Left ventricle myocardium inferior (tissue), 1 donor: ENCODE results near the gene SPATA9. TPM values are rescaled to one million over a fixed set of nuclear protein-coding genes. Genes with fewer than 3 reads are reported as not detected.

Experiments used
- DNase-seq: peaks from one replicate; pipeline ENCODE4 v3.0.0-alpha.2; 2020
- H3K27ac ChIP-seq: fragments of 200-600 bp; replicated peaks from 2 replicates; pipeline ENCODE4 v1.8.0; 2021
- H3K27me3 ChIP-seq: fragments of 200-600 bp; 2 replicates; pipeline ENCODE4 v1.8.0; 2021; ENCODE audit warnings: low read depth
- H3K36me3 ChIP-seq: fragments of 200-600 bp; 2 replicates; pipeline ENCODE4 v1.8.0; 2021
- H3K4me1 ChIP-seq: fragments of 200-600 bp; 2 replicates; pipeline ENCODE4 v1.8.0; 2021
- H3K4me3 ChIP-seq: fragments of 200-600 bp; 2 replicates; pipeline ENCODE4 v1.8.0; 2021; ENCODE audit warnings: mild to moderate bottlenecking, moderate library complexity
- H3K9me3 ChIP-seq: fragments of 200-600 bp; replicated peaks from 2 replicates; pipeline ENCODE4 v1.8.0; 2021
- intact Hi-C: fragments of 100-400 bp; cut with micrococcal nuclease; formaldehyde crosslinking; loops from one replicate; pipeline ENCODE4 v1.11.0; 2022
- total RNA-seq: library from RNA; stranded (reverse); fragmentation: NEBNext Ultra II Directional; extraction: Animal tissue kit (Norgen Biotek cat#: 25700); gene quantifications from one replicate; pipeline ENCODE4 v1.2.1, GENCODE V29; 2021
- TF ChIP-seq, protein P1 (sequence below): fragments of 200-600 bp; IDR thresholded peaks from 2 replicates; pipeline ENCODE4 v1.8.0; 2021; ENCODE audit warnings: antibody characterized with exemption, mild to moderate bottlenecking, borderline replicate concordance
- donor health status: DM: no; HTN: yes; CAD: no; lungs with severe emphysema.

The SPATA9 gene
- total RNA-seq, 1 donor from 2014 or later, result not detected

GRCh38 chr5:95610546-95610945 lies 72.2 kb downstream of the SPATA9 start:
- TF ChIP-seq, protein P1, sequence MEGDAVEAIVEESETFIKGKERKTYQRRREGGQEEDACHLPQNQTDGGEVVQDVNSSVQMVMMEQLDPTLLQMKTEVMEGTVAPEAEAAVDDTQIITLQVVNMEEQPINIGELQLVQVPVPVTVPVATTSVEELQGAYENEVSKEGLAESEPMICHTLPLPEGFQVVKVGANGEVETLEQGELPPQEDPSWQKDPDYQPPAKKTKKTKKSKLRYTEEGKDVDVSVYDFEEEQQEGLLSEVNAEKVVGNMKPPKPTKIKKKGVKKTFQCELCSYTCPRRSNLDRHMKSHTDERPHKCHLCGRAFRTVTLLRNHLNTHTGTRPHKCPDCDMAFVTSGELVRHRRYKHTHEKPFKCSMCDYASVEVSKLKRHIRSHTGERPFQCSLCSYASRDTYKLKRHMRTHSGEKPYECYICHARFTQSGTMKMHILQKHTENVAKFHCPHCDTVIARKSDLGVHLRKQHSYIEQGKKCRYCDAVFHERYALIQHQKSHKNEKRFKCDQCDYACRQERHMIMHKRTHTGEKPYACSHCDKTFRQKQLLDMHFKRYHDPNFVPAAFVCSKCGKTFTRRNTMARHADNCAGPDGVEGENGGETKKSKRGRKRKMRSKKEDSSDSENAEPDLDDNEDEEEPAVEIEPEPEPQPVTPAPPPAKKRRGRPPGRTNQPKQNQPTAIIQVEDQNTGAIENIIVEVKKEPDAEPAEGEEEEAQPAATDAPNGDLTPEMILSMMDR, result no peak
- intact Hi-C loops, result no loop called here
- H3K27ac ChIP-seq, result no peak overlapping the region
- no peaks in the 10 kb centered on the region for H3K27me3 ChIP-seq
- DNase-seq, result no peak
- no peaks in the 10 kb centered on the region for H3K4me1 ChIP-seq
- peaks cover 15% of the 10 kb centered on the region for H3K9me3 ChIP-seq
- no peaks in the 10 kb centered on the region for H3K36me3 ChIP-seq
- no peak overlapping the region for H3K4me3 ChIP-seq

- TF ChIP-seq, protein P1, result no peak
- Histone ChIP-seq H3K9me3 (peaks cover 15% of the 10 kb centered on the region), H3K4me1 (no peaks in the 10 kb centered on the region), H3K36me3 (no peaks in the 10 kb centered on the region), H3K4me3 (no peak overlapping the region), H3K27me3 (no peaks in the 10 kb centered on the region), H3K27ac (no peak overlapping the region)
- intact Hi-C loops, result no loop called here
- no peak for DNase-seq
Measured at GRCh38 chr5:95609711-95610110, 73.1 kb downstream of the SPATA9 start.

Other genes starting within 250 kb of the SPATA9 start
- 62.0 TPM for gene SKIC3, start 128.0 kb downstream of the SPATA9 start, total RNA-seq
- 3.7 TPM for gene ARSK, start 127.9 kb downstream of the SPATA9 start, total RNA-seq
- gene GPR150, start 62.9 kb downstream of the SPATA9 start, total RNA-seq, result 0.14 TPM
- gene RFESD, start 36.2 kb downstream of the SPATA9 start, total RNA-seq, result 2.8 TPM
- 79.7 TPM for gene RHOBTB3, start 48.3 kb upstream of the SPATA9 start, total RNA-seq
- gene GLRX, start 139.7 kb upstream of the SPATA9 start, total RNA-seq, result 139 TPM